Osteoblast (primary cell): ENCODE measurements around the gene ENOX1. TPM values are rescaled to one million over a fixed set of nuclear protein-coding genes. Genes with fewer than 3 reads are reported as not detected.
"Not testable (repeated sequence)": the region's sequence is repeated elsewhere in the genome, so short reads cannot be mapped to it uniquely, and the experiment has no call there.

ENCODE experiments used
- DNase-seq: peaks from one replicate; pipeline ENCODE4 v3.0.0; 2011; ENCODE audit warnings: low spot score, mixed read lengths; ENCODE audit not compliant: insufficient read length; ENCODE audit errors: missing footprints
- H2AFZ ChIP-seq: 2 replicates; pipeline ENCODE4 v1.6.0; 2011; ENCODE audit warnings: mild to moderate bottlenecking, low read length
- H3K27ac ChIP-seq: 2 replicates; pipeline ENCODE4 v1.5.1; 2011; ENCODE audit warnings: mild to moderate bottlenecking, low read depth, low read length, moderate library complexity
- H3K27me3 ChIP-seq: 2 replicates; pipeline ENCODE4 v1.6.0; 2012; ENCODE audit warnings: mild to moderate bottlenecking, control low read depth, inconsistent platforms, low read length, moderate library complexity; ENCODE audit not compliant: insufficient read depth
- H3K36me3 ChIP-seq: 2 replicates; pipeline ENCODE4 v1.5.1; 2011; ENCODE audit warnings: mild to moderate bottlenecking, low read length, control low read depth, moderate library complexity; ENCODE audit not compliant: insufficient read depth
- H3K4me1 ChIP-seq: 2 replicates; pipeline ENCODE4 v1.5.1; 2011; ENCODE audit warnings: mild to moderate bottlenecking, low read length, control low read depth, moderate library complexity; ENCODE audit not compliant: insufficient read depth
- H3K4me2 ChIP-seq: 2 replicates; pipeline ENCODE4 v1.6.0; 2011; ENCODE audit warnings: mild to moderate bottlenecking, low read length; ENCODE audit not compliant: insufficient read depth
- H3K4me3 ChIP-seq: fragments of 200-600 bp; sonication (generic); 3 replicates; pipeline ENCODE4 v1.5.1; 2012; ENCODE audit warnings: mild to moderate bottlenecking, low read length, inconsistent platforms; ENCODE audit not compliant: insufficient read depth
- H3K79me2 ChIP-seq: 2 replicates; pipeline ENCODE4 v1.6.0; 2012; ENCODE audit warnings: mild to moderate bottlenecking, low read length, control low read depth, inconsistent platforms; ENCODE audit not compliant: insufficient read depth
- H3K9me3 ChIP-seq: 2 replicates; pipeline ENCODE4 v1.5.1; 2011; ENCODE audit warnings: low read depth, low read length, control low read depth
- H4K20me1 ChIP-seq: 2 replicates; pipeline ENCODE4 v1.6.0; 2012; ENCODE audit warnings: mild to moderate bottlenecking, low read length, control low read depth; ENCODE audit not compliant: insufficient read depth
- total RNA-seq: library from RNA; depleted of rRNA; stranded (reverse); fragments of >200 nt; gene quantifications from 2 replicates; pipeline ENCODE4 v1.2.3, GENCODE V29; 2012
- TF ChIP-seq, protein P1 (sequence below): IDR thresholded peaks from 2 replicates; pipeline ENCODE4 v1.5.1; 2011; ENCODE audit warnings: mild to moderate bottlenecking, low read depth, low read length, moderate library complexity; ENCODE audit errors: extremely low read depth

ENOX1 gene
- 5.4 and 7.1 TPM in 2 replicates for total RNA-seq

DNA sequence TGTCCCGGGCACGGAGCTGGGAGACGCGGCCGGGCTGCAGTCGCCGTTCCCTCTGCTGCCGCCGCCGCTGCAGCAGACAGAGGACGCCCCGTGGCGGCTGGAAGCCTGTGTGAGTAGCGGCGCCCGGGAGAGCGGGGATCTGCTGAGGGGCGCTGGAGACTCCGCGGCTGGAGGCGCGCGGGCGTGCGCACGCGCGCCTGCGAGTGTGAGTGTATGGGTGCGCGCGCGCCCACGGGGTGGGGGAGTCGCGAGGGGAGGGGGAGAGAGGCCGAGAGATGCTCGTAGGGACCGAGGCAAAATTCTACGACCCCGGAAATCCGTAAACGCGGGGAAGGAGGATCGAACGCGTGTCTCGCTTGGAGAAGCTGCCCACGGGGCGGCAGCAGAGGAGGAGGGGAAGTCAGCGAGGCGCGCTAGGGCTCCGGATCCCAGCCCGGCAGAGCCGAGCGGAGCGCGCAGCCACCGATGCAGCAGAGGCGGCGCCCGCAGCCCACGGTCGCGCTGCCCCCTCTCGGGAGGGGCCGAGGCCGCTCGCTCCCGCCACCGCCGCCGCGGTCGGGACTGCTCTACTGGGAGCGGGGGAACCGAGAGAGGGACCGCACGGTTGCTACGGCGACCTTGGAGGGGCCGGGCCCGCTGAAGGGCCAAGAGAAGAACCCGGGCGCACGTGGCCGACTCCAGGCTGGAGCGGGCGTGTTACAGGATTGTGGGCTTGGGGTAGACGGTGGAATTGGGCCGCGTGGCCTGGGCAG is at the start of gene ENOX1:
Gene ENOX1 (minus strand): TSS at position 207 of the 752 bp plus-strand sequence.
- no peak within 1 kb of the TSS for H3K27ac ChIP-seq
- H3K79me2 ChIP-seq, result no peaks in the 10 kb centered on the region
- no peaks in the 10 kb centered on the region for H3K9me3 ChIP-seq
- peak within 1 kb of the TSS; percentile 82 for H2AFZ ChIP-seq
- peak; percentile 88 for DNase-seq
- H4K20me1 ChIP-seq, result no peaks in the 10 kb centered on the region
- TF ChIP-seq, protein P1, sequence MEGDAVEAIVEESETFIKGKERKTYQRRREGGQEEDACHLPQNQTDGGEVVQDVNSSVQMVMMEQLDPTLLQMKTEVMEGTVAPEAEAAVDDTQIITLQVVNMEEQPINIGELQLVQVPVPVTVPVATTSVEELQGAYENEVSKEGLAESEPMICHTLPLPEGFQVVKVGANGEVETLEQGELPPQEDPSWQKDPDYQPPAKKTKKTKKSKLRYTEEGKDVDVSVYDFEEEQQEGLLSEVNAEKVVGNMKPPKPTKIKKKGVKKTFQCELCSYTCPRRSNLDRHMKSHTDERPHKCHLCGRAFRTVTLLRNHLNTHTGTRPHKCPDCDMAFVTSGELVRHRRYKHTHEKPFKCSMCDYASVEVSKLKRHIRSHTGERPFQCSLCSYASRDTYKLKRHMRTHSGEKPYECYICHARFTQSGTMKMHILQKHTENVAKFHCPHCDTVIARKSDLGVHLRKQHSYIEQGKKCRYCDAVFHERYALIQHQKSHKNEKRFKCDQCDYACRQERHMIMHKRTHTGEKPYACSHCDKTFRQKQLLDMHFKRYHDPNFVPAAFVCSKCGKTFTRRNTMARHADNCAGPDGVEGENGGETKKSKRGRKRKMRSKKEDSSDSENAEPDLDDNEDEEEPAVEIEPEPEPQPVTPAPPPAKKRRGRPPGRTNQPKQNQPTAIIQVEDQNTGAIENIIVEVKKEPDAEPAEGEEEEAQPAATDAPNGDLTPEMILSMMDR, result no peak
- peak within 1 kb of the TSS; percentile 76 for H3K4me3 ChIP-seq
- H3K4me2 ChIP-seq, result peak within 1 kb of the TSS; percentile 85
- H3K4me1 ChIP-seq, result peaks cover 18% of the 10 kb centered on the region
- no peaks in the 10 kb centered on the region for H3K27me3 ChIP-seq
- H3K36me3 ChIP-seq, result no peaks in the 10 kb centered on the region

DNA sequence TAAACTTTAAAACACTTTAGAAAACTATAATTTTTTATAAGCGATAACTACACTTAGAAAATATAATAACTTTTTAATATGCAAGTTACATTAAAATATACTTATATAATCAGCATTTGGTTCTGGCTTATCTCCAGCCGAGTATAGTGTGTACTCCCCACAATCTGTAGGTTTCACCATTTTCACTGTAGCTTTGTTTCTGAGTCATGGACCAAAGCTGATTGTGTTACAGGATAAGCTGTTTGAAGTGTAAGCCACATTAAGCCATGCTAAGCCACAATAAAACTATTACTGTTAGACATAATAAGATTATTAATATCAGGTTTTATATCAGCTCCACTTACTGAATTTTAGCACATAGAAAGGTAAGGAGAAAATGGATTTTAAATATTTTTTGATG is 48.9 kb upstream of the ENOX1 start:
- no peaks in the 10 kb centered on the region for H3K79me2 ChIP-seq
- H3K9me3 ChIP-seq, result no peaks in the 10 kb centered on the region
- DNase-seq, result no peak
- H3K27ac ChIP-seq, result no peak overlapping the region
- TF ChIP-seq, protein P1, result no peak
- peaks cover 25% of the 10 kb centered on the region for H3K4me1 ChIP-seq
- no peaks in the 10 kb centered on the region for H3K36me3 ChIP-seq
- H3K4me2 ChIP-seq, result no peak overlapping the region
- no peak overlapping the region for H3K4me3 ChIP-seq
- no peaks in the 10 kb centered on the region for H3K27me3 ChIP-seq
- H2AFZ ChIP-seq, result no peak overlapping the region
- no peaks in the 10 kb centered on the region for H4K20me1 ChIP-seq

DNA sequence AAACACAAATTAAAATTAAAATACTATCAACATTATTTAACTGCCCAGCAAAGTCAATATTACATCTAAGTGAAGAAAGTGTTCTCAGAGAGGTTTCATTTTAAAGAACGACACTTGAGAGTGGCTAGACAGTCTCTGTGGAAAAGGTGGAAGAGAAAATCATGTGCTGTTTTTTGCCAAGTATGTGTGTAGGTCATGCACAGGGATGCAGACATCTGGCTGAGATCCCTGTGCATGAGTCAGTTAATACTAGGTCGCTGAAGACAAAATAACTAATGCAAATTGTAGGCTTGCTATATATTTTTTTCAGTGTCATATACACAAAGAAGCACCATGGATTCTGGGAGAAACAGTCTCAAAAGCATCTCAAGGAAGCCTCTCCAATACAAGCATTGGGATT is 44.3 kb upstream of the ENOX1 start:
- no peaks in the 10 kb centered on the region for H3K36me3 ChIP-seq
- peak overlapping the region; percentile 73 for H3K4me2 ChIP-seq
- H3K79me2 ChIP-seq, result no peaks in the 10 kb centered on the region
- H2AFZ ChIP-seq, result no peak overlapping the region
- H4K20me1 ChIP-seq, result no peaks in the 10 kb centered on the region
- TF ChIP-seq, protein P1, result no peak
- no peaks in the 10 kb centered on the region for H3K9me3 ChIP-seq
- peaks cover 27% of the 10 kb centered on the region for H3K4me1 ChIP-seq
- no peak for DNase-seq
- H3K27me3 ChIP-seq, result no peaks in the 10 kb centered on the region
- H3K4me3 ChIP-seq, result peak overlapping the region; percentile 8
- H3K27ac ChIP-seq, result peak overlapping the region; percentile 58

DNA sequence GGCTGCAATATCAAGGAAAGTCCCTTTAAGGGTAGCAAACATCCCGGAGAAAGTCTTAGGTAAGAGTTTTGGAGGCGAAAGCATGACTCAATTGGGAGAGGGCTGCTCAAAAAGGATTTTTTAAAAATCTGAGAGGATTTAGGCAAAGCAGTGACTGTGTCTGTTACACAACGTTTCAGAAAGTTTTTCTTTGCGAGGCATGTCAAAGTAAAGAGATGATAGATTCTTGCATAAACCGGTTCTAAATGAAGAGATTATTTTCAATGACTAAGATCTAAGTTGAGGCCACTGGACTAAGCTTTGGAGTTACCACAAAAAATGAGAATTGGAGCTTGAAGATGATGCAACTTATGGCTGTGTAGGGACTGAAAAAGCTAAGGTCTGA is 43.7 kb upstream of the ENOX1 start:
- H3K4me1 ChIP-seq, result peaks cover 27% of the 10 kb centered on the region
- H3K9me3 ChIP-seq, result no peaks in the 10 kb centered on the region
- H3K4me2 ChIP-seq, result peak overlapping the region; percentile 73
- peak overlapping the region; percentile 58 for H3K27ac ChIP-seq
- TF ChIP-seq, protein P1, result no peak
- peak overlapping the region; percentile 61 for H2AFZ ChIP-seq
- no peaks in the 10 kb centered on the region for H3K27me3 ChIP-seq
- H3K4me3 ChIP-seq, result peak overlapping the region; percentile 40
- H3K36me3 ChIP-seq, result no peaks in the 10 kb centered on the region
- no peaks in the 10 kb centered on the region for H4K20me1 ChIP-seq
- peak; percentile 84 for DNase-seq
- no peaks in the 10 kb centered on the region for H3K79me2 ChIP-seq

DNA sequence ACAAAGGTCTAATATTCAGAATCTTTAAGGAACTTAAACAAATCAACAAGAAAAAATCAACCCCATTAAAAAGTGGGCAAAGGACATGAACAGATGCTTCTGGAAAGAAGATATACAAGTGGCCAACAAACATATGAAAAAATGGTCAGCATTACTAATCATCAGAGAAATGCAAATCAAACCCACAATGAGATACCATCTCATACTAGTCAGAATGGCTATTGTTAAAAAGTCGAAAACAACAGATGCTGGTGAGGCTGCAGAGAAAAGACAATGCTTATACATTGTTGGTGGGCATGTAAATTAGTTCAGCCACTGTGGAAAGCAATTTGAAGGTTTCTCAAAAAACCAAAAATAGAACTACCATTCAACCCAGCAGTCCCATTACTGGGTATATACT is 37.9 kb upstream of the ENOX1 start:
- H3K9me3 ChIP-seq, H3K4me2 ChIP-seq, H2AFZ ChIP-seq, H3K4me1 ChIP-seq, H3K36me3 ChIP-seq, H3K27me3 ChIP-seq, H3K79me2 ChIP-seq, H4K20me1 ChIP-seq, H3K4me3 ChIP-seq, H3K27ac ChIP-seq, DNase-seq: not testable (repeated sequence)
